GM19467 (cell line): Measurements from ENCODE around the gene LGALS16.
"Not testable (repeated sequence)": the region's sequence is repeated elsewhere in the genome, so short reads cannot be mapped to it uniquely, and the experiment has no call there.

Source experiments
- ATAC-seq: cut with Tn5 transposase; IDR thresholded peaks from one replicate; pipeline ENCODE4 v1.9.1; 2021; ENCODE audit warnings: mild to moderate bottlenecking, moderate library complexity; ENCODE audit not compliant: unreplicated experiment

LGALS16 gene

DNA sequence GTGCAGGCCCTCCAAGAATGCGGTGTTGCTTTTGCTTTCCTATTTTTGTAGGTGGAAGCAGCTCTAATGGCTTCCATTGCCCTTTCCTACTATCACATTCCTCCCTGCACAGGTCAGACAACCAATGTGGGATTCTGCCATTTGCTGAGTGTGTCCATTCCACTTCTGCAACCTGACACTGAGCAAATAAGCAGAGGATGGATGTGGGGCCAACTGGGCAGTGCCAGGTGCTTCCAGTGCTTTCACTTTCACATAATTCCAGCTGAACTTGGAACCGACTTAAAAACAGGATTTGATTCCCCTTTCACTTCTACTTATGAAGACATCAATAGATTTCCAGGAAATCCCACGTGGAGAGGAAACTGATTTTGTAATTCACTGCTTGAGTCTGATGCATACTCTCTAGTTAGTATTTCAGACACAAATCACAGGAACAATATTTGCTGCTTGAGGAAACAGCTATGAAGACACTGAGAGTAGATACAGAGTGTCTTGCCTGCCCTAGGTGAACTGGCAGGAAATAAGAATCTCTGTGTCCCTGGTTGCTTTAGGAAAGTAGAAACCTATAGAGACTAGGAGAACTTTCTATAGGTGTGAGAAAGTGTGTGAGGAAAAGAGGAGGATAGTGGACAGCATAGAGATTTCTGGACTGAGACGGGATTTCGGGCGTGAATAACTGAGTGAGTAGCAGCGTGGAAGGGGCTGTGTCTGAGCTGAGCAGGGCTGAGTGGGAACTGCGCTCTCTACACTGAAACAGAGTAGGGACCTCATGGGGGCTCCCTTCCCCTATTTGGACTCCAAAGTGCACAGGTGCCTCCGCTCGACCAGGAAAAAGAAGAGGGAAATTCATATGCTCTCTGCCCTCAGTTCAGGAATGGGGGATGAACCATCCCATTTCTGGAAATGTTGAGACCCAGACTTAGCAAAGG, 22.5 kb downstream of the LGALS16 start:
- ATAC-seq: no peak

DNA sequence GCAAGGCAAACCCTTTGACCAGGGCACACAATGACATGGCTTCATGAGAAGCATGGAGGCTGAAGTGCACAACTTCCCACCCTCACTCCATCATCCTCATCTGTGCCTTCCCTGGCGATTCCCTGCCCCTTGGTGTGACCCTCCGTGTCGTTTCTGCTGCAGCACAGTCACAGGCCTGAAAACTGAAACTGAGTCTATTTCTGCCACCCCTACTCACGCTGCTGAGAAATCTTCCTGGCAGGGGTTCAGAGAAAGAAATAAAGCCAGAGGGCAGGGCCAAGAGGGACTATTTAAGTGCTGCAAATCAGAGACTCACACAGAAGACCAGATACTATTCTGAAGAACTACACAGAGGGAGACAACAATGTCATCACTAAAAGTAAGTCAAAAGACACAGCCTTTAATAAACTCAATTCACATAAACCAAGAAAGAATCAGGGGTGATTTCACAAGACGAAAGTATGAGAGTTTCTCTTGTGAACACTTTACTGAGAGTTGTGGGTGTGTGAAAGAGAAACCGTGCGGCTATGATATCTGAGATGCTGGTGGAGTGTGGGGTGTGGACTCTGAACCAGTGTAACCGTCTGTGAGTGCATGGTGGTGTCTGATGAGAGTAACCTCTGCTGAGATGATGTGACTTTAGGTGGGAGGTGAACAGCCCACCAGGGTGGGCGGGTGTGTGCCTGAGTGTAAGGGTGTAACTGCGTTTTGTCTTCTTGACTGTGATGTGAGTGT, 23.5 kb downstream of the LGALS16 start:
- ATAC-seq: peak; percentile 56

DNA sequence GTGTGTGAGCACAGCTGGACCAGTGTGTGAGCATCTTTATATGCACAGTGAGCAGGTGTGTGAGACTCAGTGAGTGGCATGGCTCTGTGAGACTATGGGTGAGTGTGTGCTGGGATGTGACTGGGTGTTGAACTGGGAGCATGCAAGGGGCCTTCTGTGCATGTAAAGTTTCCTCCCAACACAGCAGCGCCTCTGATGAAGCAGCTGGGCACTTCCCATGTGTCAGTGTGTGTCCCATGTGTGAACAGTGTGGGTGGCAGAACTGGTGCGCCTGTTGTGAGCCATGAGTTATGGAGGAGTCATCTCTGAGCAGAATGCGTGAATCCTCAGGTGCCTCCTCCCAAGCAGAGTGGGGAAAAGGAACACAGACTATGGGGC, 24.1 kb downstream of the LGALS16 start:
- ATAC-seq: peak; percentile 9

DNA sequence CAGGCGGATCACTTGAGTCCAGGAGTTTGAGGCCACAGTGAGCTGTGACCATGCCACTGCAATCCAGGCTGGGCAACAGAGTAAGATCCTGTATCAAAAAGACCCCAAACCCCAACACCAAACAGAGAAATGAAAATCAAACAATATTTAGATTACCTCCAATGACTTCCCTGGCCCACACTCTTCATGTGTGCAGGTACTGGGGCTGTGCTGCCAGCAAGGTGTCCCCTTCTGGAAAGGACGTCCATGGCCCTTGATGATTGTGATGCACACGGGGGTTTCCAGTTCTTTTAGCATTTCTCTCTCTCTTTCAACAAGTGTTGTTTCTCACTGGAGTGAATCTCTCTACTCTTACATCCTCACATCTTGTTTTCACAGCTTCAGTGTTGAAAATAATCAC, 24.9 kb downstream of the LGALS16 start:
- no peak for ATAC-seq

DNA sequence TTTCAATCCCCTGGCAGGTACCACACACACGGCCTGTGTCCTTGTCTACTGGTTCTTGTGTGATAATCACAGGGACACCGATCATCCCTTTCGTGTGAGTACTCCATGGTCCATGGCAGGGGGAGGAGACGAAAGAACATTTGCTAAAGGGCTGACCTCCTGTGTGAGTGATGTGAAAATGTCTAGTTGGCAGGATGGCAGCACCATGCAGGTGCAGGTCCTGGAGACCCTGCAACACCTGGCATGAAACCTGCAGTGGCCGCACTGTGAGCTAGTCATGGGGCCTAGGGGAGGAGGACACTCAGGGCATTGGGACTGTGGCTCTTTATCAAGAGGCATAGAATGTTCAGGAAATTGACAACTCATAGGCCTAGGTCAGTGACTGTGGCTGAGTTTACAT, 25.7 kb downstream of the LGALS16 start:
- no peak for ATAC-seq

DNA sequence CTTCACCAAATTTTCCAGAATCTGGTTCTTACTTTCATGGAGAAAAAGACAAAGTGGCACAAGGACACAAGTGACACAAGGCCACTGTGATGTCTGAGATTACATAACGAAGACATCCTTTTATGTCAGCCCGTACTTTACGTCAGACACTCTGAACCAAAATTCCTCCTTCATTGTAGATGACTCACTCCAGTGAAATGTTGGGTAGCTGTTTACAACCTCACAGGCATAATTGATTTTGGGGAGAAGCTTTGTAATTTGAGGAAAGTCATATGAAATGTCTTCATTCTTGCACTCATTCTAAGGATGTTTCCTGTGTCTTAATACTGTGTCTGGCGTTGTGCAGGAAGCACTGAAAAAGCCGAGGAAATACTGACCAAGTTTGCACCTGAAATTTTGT, 28.6 kb downstream of the LGALS16 start:
- ATAC-seq: no peak

DNA sequence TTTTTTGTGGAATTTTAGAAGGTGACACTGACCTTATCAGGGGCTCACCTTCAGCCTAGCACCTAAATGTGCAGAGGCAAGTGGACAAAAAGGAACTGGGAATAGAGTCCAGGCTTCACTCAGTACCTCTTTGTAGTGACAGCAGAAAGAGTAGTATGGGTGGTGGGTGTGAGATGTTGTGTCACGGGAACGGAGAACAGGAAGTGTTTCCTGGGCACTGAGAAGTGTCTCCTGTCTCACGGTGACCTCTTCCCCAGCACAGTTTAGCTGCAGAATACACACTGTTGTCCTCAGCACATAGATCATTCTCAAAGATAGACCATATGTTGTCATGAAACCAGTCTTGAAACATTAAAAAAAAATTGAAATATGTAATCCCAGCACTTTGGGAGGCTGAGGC, 31.0 kb downstream of the LGALS16 start:
- ATAC-seq: no peak

DNA sequence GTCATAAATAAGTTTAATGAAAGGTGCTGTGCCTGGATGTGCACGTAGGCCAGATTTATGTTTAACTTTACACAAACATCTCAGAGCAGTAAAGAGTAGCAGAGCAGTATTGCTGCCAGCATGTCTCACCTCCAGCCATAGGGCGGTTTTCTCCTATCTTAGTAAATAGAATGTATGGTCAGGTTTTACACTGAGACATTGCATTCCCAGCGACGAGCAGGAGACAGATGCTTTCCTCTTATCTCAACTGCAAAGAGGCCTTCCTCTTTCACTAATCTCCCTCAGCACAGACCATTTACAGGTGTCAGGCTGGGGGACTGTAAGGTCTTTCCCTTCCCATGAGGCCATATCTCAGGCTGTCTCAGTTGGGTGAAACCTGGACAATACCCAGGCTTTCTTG, 32.9 kb downstream of the LGALS16 start:
- not testable (repeated sequence) for ATAC-seq

DNA sequence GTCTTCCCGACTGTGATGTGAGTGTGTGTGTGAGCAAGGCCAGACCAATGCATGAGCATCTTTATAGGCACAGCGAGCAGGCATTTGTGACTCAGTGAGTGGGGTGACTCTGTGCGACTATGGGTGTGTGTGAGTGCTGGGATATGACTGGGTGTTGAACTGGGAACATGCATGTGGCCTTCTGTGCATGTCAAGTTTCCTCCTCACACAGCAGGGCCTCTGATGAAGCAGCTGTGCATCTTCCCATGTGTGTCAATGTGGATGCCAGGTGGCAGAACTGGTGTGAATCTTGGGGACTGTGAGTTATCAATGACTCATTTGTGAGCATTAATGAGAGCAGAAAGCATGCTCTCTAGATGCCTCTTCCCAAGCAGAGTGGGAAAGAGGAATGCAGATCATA, 36.5 kb downstream of the LGALS16 start:
- no peak for ATAC-seq

DNA sequence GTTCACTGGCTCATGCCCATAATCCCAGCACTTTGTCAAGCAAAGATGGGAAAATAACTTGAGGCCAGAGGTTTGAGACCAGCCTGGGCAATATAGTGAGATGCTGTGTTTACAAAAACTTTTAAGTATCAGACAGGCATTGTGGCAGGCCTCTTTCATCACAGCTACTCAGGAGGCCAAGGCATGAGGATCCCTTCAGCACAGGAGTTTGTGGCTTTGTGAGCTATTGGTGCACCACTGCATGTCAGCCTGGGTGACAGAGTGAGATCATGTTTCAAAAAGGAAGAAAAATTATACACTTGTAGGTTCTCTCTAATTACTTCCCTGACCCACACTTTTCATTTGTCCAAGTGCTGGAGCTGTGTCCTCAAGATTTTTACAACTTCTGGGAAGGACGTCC, 37.1 kb downstream of the LGALS16 start:
- ATAC-seq: no peak

DNA sequence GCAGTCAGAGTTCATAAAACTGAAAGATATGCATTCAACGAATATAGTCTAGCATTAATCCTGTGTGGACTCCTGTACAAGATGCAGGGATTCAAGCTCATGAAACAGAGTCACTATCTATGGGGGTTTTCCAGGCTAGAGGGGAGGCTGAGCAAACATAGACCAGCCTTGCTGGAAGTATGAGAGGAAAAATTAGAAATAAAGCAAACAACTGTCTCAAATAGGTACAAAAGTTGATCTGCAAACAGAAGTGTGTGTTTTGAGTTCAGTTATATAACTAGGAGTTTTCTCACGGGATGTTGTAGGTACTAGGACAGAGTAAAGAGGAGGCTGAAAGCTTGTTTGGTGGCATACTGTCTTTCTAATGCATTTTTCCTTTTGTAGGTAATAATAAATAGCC, 40.0 kb downstream of the LGALS16 start:
- no peak for ATAC-seq

DNA sequence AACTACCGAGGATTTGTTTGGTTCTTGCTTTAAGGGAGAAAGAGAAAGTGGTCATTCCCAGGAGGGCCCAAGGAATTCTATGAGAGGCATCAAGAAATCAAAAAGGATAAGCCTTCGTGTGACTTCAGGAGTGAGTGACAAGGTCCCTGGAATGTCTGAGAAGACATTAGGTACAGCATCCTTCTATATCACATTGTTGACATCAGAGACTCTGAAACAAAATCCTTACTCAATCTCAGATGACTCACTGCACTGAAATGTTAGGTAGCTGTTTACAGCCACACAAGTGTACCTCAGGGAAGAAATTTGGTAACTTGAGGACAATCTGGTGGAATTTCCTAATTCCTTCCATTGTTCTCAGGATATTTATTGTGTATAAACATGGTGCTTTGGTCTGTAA, 40.7 kb downstream of the LGALS16 start:
- ATAC-seq: no peak

DNA sequence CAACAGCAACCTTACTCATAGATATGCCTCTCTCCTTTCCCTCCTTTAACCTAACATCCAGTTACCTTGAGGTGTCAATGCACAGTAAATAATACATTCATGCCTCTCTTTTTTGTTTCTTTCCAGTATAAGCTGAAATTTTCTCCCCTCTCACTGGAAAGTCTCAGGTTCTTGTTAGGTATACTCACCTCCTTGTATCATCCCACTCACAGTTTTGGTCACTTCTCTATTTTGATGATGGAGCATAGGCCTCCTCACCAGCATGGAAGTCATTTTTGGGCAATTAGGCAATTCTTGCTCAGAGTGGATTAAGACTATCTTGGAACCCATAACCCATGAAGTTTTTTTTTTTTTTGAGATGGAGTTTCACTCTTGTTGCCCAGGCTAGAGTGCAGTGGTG, 42.8 kb downstream of the LGALS16 start:
- ATAC-seq: no peak

DNA sequence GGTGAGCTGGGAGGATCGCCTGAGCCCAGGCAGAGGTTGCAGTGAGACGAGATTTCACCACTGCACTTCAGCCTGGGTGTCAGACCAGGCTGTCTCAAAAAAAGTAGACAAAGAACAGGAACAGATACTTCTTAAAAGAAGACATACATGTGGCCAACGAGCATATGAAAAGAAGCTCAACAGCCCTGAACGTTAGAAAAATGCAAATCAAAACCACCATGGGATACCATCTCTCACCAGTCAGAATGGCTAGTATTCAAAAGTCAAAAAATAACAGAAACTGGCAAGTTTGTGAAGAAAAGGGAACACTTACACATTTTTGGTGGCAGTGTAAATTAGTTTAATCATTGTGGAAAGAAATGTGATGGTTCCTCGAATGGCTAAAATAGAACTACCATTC, 45.6 kb downstream of the LGALS16 start:
- ATAC-seq: no peak

DNA sequence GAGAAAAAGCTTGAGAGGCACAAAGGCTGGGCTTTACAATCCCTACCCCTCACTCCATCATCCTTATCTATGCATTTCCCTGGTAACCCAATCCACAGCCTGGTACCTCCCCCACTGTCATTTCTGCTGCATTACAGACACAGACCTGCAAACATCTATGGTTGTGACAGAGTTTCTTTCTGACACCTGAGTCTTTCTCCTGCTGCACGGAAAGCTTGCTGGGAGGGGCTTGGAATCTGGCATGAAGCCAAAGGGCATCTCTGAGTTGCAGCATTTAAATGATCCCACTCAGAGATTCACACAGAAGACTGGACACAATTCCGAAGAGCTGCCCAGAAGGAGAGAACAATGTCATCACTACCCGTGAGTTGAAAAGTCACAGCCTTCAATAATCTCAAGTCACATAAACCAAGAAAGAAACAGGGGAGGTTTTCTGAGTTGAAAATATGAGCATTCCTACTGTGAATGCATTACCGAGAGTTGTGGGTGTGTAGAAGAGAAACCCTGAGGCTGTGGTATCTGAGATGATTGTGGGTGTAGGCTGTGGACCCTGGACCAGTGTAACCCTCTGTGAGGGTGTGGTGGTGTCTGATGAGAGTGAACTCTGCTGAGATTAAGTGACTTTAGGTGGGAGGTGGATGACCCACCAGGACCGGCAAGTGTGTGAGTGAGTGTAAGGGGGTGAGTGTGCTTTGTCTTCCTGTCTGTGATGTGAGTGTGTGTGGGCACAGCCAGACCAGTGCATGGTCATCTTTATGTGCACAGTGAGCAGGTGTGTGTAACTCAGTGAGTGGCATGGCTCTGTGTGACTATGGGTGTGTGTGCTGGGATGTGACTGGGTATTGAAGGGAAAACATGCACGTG, 48.7 kb downstream of the LGALS16 start, which contains the start of gene LGALS14:
LGALS14 (plus strand) TSS at position 301 of the 864 bp plus-strand sequence; CDS start at position 349, 48 bp downstream.
- no peak for ATAC-seq

DNA sequence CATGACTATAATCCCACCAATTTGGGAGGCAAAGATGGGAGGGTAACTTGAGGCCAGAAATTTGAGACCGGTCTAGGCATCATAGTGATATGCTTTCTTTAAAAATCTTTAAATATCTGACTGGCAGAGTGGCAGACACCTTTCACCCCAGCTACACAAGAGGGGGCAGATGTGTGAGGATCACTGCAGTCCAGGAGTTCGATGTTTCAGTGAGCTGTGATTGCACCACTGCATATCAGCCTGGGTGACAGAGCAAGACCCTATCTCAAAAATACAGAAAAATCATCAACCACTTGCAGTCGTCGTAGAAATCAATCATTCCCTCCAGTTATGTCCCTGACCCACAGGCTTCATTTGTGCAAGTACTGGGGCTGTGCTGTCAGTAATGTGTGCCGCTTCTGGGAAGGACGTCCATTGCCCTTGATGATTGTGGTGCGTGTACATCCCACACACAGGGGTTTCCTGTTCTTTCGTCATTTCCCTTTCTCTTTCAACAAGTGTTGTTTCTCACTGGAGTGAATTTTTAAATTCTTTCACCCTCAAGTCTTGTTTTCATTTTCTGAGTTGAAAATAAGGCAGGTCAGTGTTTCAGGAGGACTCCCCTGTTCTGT, 50.0 kb downstream of the LGALS16 start:
- ATAC-seq: no peak

DNA sequence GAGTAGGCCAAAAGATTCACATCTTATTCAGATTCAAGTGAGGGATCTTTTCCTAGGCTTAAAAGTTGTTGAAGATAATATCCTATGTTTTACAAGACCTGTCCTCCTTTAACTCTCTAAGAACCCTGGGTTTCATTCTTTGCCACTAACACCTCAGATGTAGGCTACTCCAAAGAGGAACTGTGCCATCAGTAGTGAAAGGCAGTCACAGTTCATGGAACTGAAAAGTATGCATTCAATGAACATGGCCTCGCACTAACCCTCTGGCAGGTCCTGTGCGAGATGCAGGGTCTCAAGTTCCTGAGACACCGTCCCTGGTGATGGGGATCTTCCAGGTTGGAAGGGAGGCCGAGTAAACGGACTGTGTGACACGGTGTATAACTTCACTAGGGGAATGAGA, 52.9 kb downstream of the LGALS16 start:
- ATAC-seq: no peak

DNA sequence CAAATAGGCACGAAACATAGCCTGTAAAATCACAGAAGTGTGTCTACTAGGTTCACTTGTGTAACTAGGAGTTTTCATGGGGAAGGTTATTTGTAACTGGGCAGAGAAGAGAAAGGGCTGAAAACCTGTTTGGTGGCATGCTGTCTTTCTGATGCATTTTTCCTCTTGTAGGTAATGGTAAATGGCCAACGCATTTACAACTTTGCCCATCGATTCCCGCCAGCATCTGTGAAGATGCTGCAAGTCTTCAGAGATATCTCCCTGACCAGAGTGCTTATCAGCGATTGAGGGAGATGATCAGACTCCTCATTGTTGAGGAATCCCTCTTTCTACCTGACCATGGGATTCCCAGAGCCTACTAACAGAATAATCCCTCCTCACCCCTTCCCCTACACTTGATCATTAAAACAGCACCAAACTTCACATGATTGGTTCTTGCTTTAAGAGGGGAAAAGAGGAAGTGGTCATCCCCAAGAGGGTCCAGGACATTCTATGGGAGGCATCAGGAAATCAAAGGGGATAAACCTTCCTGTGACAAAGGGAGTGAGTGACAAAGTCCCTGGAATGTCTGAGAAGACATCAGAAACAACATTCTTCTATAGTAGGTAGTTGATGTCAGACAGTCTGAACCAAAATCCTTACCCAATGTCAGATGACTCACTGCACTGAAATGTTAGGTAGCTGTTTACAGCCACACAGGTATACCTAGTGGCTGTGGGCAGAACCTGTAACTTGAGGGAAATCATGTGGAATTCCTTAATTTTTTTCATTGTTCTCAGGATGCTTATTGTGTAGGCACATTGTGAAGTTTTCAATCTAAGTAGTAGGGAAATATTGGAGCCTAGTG, 53.5 kb downstream of the LGALS16 start:
- no peak for ATAC-seq
